HG02970 (cell line): Measurements from ENCODE around the gene DDI2.
A peak's percentile ranks its signal among the peaks of the same experiment; 100 is the strongest.
"Not testable (repeated sequence)": the region's sequence is repeated elsewhere in the genome, so short reads cannot be mapped to it uniquely, and the experiment has no call there.

Experiments
- ATAC-seq: cut with Tn5 transposase; IDR thresholded peaks from one replicate; pipeline ENCODE4 v1.9.1; 2021; ENCODE audit warnings: mild to moderate bottlenecking, moderate library complexity, moderate number of reproducible peaks; ENCODE audit not compliant: unreplicated experiment, low FRiP score

Gene DDI2

DNA sequence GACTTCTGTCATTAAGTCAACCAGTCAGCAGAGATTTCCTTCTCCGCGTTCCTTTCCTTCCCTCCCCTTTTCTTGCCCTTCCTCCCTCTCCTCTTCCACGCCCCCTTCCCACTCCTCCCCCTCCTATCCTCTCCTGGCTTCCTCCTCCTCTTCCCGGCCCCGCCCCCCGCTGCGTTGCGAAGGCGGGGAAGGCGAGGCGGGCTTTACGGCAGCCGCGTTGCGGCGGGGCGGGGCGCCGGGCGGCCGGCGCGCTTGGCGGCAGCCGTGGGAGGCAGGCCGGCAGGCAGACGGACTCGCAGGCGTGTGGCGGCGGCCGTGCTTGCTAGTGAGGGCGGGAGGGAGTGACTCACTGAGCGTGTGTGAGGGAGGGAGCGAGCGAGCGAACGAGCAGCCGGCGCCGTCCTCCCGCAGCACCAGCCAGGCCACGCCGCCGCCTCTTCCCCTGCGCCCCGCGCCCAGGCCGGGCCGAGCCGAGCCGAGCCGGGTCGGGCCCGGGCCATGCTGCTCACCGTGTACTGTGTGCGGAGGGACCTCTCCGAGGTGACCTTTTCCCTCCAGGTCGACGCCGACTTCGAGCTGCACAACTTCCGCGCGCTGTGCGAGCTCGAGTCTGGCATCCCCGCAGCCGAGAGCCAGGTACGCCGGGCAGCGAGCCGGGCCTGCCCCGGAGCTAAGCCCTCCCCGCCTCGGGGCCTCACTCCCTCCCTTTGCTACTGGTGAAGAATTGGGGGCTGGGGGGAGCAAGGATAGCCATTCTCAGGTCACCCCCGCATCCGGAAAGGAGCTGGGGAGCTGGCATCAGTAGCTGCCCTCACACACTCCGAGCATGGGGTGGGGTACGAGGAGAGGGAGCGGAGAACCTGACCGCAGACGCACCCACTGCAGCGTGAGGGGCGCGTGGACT is at the start of gene DDI2:
Gene DDI2 (plus strand): TSS at position 286 of the 904 bp plus-strand sequence. CDS start 213 bp downstream, at position 499.
- peak; percentile 72 for ATAC-seq

DNA sequence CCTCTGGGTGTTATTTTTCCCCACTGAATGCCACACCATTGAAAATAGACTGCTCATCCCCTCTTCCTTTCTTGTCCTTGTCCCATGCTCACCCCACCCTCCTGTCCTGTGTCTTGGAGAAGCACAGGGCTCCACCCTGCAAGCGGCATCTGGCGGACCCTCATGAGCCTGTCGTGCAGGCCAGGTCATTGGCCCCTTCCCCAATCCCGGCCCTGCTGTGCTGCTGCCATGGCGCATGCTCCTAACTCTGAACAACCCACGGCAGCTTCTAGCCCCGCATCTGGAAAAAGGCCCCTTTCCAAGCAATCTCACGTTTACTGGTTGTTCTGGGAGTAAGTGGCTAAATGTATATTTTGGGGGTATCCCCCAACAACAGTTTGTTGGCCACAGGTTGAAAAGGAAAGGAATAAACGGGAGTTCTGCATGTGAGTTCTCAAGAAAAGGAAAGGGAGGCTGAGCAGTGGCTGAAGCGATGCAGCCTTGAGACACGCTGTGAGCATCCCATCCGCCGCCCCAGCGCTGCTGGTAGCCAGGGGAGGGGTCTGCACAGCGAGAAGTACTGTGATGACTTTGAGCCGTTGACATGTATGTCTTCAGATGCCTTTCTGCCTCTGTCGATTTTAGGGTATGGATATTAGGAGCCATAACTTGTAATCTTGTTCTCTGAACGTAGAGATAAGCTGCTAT is 48.7 kb upstream of the DDI2 start:
- no peak for ATAC-seq

- ATAC-seq: no peak
Measured at GRCh38 chr1:15570861-15571260, 46.4 kb upstream of the DDI2 start.

DNA sequence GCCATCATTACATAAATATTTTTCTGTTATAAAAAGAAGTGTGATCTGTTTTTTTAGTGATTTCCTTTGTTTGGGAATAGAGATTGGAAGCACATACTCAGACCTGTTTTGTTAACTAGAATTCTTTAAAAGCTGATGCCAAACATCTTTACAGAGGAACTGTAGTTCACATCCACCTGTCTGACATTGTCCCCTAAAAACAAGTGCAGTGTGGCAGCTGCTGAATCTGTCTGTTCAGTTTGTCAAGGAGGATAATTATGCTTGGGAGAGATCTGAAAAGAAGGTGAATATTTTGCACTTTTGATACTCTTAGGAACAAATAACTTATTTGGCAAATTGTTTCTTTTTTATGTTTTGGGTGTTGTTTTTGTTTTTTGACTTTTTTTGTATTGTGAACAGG is 46.0 kb upstream of the DDI2 start:
- ATAC-seq: no peak

- ATAC-seq: no peak
Measured at GRCh38 chr1:15573477-15573876, 43.8 kb upstream of the DDI2 start.

GRCh38 chr1:15574741-15575140 is 42.5 kb upstream of the DDI2 start:
- no peak for ATAC-seq

- no peak for ATAC-seq
Measured at GRCh38 chr1:15575549-15576150, 41.6 kb upstream of the DDI2 start.

DNA sequence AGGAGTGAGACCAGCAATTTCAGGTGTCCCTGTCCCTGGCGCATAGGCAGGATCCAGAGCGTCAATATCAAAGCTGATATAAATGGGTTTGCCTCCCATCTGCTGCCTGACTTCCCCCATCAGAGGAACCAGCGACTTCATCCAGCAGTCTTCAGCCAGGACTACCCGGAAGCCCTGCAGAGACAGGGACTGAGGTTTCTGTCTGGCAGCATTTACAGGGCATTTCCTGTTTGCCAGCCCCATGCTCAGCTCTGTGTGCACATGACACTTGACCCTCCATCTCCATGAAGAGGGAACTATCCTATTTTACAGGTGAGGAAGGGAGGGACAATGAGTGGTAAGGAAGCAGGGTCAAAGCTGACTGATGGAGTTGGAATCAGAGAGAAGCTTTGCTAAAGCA is 39.6 kb upstream of the DDI2 start:
- no peak for ATAC-seq

GRCh38 chr1:15578921-15579682 is 38.2 kb upstream of the DDI2 start:
- no peak for ATAC-seq

DNA sequence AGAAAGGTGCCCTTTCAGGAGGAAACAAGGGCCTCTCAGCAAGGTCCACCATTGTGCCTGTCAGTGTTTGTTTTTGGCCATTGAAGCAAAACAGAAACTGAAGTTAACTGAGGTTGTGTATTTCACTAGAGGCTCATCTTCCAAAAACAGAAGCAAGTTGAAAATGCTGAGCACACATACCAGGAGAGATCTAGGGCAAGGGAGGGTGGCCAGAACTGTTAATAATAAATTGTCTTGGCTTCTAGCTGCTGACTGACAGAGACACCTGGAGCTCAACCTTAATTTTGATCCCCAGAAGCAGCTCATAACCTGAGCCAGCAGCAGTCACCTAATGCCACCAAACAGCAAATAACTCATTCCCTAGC is 37.6 kb upstream of the DDI2 start:
- no peak for ATAC-seq

DNA sequence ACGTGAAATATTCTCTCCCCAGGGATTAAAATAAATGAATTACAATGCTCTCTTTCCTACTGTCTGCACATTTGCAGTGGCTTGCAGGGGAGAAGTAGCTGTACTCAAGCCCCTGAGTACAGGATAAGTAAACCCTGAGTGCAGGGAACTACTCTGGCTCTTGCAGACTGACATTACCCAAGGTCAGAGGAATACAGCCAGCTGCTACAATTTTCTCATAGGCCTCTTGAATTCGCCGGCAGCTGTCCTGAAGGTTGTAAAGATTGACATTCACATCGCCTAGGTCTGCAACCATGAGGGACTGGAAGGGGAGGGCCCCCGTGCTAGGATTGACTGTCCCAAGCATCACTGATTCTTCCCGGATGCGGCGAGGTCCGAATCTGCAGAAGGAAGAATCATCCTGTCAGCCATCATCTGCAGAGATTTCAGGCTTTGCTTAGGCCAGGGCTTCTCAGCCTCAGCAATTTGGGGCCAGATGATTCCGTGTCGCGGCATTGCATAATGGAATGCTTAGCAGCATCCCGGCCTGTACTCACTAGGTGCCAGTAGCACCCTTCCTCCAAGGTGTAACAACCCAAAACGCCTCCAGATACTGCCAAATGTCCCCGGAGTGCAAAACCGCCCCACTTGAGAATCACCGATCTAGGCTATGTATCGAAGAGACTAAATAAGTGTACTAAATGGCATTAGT is 34.1 kb upstream of the DDI2 start:
- ATAC-seq: no peak

- no peak for ATAC-seq
Measured at GRCh38 chr1:15584489-15585363, 32.5 kb upstream of the DDI2 start, which contains the start of gene AGMAT. TSS of gene AGMAT (minus strand) at chr1:15585051. CDS start at chr1:15584967, 84 bp downstream.

DNA sequence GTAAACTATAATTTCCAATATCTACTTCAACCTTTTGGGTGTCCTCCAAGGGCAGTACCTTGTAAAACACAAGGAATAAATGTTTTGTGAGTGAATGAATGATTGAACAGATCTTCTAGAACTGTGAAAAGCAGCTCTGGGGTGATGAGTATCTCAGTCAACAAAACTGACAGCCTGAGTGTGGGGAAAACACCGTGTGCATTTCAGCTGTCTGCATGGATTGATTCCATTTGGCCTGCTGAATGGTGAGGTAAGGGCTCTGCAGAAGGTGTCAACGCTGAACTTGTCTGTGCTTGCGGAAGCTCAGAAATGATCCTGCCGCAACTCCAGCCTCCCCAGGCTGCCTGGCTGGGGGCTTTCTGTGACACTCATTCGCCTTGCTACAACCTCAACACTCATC is 25.0 kb upstream of the DDI2 start:
- no peak for ATAC-seq

GRCh38 chr1:15595809-15596617 is 21.2 kb upstream of the DDI2 start:
- no peak for ATAC-seq

- ATAC-seq: no peak
Measured at GRCh38 chr1:15598436-15598835, 18.8 kb upstream of the DDI2 start.

GRCh38 chr1:15603050-15603965 is 13.9 kb upstream of the DDI2 start:
- peak; percentile 92 for ATAC-seq

DNA sequence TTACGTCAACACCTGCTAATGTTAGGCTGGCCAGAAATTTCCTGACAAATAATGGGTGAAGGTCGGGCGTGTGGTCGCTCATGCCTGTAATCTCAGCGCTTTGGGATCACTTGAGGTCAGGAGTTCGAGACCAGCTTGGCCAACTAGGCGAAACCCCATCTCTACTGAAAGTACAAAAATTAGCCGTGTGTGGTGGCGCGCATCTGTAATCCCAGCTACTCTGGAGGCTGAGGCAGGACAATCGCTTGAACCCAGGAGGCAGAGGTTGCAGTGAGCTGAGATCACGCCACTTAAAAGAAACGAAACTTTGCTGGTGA is 13.3 kb upstream of the DDI2 start:
- not testable (repeated sequence) for ATAC-seq
